Cardiac fibroblast (primary cell): Measurements from ENCODE around the gene BSN.

Source experiments
- DNase-seq, 2 donors: peaks; one replicate each; pipeline versions ENCODE4 v3.0.0 to v3.0.0-alpha.2; 2010; ENCODE audit warnings: low read depth in 2 of 2
- H3K4me3 ChIP-seq, 2 donors: replicated peaks in 1 of 2; 1 replicate in 1 of 2; 2 replicates in 1 of 2; pipeline ENCODE4 v1.5.1; 2011; ENCODE audit warnings: low read depth in 2 of 2, low read length in 2 of 2, mild to moderate bottlenecking in 2 of 2, moderate library complexity in 1 of 2
- TF ChIP-seq, protein P1 (sequence below): IDR thresholded peaks from one replicate; pipeline ENCODE4 v1.5.1; 2011; ENCODE audit warnings: low read depth, mild to moderate bottlenecking, low read length, inconsistent platforms

BSN gene

DNA sequence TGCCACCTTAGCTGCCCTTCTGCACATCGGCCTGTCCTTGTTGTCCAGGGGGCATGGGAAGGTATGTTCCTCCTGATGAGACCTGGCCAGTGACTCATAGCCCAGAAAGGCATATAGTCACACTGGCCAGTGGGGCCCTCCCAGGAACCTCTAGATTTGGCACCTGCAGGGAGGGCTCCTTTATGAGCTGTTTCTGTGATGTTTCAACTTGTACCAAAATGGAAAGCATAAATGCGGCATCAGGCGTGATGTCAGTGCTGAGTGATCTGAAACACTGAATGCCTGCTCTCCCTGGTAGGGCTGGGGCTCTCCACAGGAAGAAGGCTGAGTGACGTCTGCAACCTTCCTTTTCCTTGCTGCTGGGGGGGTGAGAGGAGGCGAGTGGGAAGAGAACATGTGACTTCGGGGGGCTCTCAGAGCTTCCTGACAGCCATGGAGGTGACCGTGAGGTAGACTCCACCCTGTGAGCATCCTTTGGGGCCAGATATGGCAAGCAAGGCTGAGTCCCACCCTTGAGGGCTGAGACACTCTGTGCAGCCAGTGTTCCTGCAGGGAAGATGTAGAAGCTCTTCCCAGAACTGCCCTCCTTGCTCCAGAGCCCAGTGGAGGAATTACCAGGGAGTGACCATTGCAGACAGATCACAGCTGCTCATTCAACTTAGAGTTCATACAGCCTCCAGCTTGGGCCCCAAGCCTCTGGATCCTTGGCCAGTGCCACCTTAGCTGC is 82.8 kb downstream of the BSN start:
- H3K4me3 ChIP-seq, result no peak overlapping the region
- no peak for DNase-seq
- TF ChIP-seq, protein P1, sequence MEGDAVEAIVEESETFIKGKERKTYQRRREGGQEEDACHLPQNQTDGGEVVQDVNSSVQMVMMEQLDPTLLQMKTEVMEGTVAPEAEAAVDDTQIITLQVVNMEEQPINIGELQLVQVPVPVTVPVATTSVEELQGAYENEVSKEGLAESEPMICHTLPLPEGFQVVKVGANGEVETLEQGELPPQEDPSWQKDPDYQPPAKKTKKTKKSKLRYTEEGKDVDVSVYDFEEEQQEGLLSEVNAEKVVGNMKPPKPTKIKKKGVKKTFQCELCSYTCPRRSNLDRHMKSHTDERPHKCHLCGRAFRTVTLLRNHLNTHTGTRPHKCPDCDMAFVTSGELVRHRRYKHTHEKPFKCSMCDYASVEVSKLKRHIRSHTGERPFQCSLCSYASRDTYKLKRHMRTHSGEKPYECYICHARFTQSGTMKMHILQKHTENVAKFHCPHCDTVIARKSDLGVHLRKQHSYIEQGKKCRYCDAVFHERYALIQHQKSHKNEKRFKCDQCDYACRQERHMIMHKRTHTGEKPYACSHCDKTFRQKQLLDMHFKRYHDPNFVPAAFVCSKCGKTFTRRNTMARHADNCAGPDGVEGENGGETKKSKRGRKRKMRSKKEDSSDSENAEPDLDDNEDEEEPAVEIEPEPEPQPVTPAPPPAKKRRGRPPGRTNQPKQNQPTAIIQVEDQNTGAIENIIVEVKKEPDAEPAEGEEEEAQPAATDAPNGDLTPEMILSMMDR, result no peak

DNA sequence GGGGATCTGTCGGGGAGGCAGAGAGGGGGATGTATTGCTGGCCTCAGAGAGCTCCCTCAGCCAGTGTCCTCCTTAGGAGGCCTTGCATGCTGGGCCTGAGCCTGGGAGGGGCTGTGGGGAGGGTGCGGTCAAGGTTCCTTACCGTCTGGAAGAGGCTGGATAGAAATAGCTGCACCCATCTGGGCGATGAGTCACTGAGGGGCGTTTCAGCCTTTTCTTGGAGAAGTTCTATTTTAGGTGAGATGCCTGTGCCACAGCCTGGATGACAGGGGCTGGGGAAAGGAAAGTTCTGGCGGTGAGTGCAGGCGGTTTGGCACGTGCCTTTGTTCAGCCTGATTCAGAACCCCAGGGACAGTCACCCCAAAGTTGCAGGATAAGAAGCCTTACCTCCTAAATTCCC is 84.2 kb downstream of the BSN start:
- TF ChIP-seq, protein P1, result no peak
- H3K4me3 ChIP-seq, result no peak overlapping the region
- DNase-seq, result peak; percentile 26 to 55

DNA sequence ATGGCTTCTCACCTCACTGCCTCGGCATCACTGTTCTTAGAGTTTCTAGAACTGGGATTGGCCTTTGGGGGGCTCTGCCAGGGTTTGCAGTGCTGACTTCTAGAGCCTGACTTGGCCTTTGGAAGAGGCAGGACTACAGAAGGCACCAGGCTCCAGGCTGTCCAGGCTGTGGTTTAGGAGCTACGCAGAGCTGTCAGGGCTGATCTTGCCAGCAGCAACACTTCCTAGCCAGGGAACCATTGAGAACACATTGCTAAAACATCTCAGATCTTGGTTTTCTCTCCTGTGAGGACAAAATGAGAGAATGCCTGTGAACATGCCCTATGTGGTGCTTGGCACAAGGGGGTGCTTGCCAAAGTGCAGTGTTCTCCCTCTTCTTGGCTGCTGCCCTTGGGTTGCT is 85.3 kb downstream of the BSN start:
- TF ChIP-seq, protein P1, result no peak
- no peak for DNase-seq
- H3K4me3 ChIP-seq, result no peak overlapping the region

- TF ChIP-seq, protein P1, result no peak
These were observed 87.0 kb downstream of the BSN start for GRCh38 chr3:49641292-49641691.

GRCh38 chr3:49641921-49642707 is 87.8 kb downstream of the BSN start:
- DNase-seq, result no peak
- no peak overlapping the region for H3K4me3 ChIP-seq
- TF ChIP-seq, protein P1, result no peak

More at GRCh38 chr3:49641292-49641691, 87.0 kb downstream of the BSN start:
- DNase-seq, result no peak
- no peak overlapping the region for H3K4me3 ChIP-seq

DNA sequence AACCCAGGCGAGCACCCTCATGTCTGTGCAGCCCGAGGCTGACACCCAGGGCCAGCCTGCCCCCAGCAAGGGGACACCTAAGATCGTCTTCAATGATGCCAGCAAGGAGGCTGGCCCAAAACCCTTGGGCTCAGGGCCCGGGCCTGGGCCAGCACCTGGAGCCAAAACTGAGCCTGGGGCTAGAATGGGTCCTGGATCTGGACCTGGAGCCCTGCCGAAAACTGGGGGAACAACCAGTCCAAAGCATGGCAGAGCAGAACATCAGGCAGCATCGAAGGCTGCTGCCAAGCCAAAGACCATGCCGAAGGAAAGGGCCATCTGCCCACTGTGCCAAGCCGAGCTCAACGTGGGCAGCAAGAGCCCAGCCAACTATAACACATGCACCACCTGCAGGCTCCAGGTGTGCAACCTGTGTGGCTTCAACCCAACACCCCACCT is 88.5 kb downstream of the BSN start:
- no peak for DNase-seq
- no peak overlapping the region for H3K4me3 ChIP-seq
- TF ChIP-seq, protein P1, result no peak
